NCI-H187 treated with DMSO at 0.1 percent for 48 hours (cell line): ENCODE data around the gene MAGEA11.
"Not testable (repeated sequence)": the region's sequence is repeated elsewhere in the genome, so short reads cannot be mapped to it uniquely, and the experiment has no call there.

Source experiments
- DNase-seq: peaks from one replicate; lab custom pipeline; 2025; lab: John Stamatoyannopoulos, UW

MAGEA11 gene

GRCh38 chrX:149711545-149712236, at the start of gene MAGEA11:
Gene MAGEA11 (plus strand): TSS chrX:149712060. CDS start chrX:149713160, 1,100 bp downstream.
- DNase-seq, result no peak

DNA sequence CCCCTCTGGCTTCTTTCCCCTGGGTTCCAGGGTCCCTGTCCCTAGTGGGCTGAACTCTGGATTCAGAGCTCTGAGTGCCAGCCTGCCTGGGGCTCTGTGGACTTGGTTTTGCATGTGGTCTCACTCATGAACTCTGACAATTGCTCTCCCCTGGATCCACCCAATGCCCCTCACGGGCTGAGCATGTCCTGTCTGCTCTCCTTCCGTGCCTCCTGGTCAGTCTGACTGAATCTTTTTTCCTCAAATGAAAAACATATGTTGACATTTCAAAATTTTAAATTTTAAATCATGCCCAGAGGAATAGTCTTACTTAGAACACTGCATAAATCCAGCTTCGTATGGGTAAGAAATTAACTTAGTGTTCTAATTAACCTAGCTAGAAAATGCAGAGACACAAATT, 36.8 kb upstream of the MAGEA11 start:
- not testable (repeated sequence) for DNase-seq

DNA sequence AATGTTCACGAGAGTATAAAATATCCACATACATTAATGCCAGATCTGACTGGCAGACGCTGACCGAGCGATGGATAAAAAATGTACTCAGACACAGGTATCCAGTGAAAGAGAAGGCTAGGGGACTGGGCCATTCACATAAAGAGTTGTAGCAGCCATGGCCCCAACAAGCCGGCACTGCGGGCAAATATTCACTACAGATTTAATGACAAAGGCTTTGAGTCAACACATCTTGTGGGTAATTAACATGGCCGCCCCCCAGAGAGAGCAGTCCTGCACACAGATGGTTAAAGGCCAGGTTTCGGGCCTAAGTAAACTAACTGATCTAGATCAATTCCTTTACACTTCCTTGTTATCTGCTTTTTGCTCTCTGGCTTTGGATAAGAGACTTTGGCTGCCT, 36.3 kb upstream of the MAGEA11 start:
- DNase-seq, result not testable (repeated sequence)

DNA sequence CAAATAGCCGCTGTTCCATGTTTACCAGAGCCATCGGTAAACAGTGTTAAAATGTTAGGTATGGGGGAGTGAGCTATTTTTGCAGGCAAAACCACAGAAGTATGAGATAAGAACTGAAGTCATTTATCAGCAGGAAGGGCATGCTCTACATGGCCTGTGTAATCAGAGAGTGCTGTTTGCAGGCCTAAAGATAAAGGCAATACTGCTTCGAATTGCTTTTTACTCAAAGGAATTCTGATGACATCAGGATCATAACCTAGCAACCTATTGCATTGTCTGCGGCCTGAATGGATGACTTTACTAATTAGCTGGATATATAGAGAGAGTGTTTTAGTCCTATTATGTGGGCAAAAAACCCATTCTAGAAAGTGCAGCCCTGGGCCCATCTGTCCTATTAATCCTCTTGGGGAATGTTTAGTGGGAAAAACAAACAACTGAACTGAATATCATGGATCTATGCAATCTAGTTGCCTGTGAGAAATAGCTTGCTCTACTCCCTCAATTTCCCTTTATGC, 32.6 kb upstream of the MAGEA11 start:
- DNase-seq, result not testable (repeated sequence)

GRCh38 chrX:149681182-149681581, 30.7 kb upstream of the MAGEA11 start:
- DNase-seq, result no peak

DNA sequence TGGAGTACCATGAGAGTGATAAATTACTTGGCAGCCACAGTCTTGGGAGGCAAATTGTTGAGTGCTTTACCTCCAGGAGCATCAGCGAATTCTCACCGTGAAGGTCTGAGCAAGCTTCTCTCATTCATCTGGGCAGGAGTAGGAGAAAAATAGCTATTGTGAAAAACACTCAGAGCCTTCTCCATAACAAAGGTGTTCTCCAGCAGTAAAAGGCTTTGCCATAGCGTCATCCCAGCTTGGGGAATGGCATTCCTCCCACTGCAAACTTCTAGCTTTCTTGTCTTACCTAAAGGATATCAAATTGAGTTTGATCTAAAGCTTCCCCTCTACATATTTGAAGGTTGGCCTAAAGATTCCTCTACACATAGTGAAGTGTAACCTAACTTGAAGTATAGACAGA, 29.8 kb upstream of the MAGEA11 start:
- no peak for DNase-seq

DNA sequence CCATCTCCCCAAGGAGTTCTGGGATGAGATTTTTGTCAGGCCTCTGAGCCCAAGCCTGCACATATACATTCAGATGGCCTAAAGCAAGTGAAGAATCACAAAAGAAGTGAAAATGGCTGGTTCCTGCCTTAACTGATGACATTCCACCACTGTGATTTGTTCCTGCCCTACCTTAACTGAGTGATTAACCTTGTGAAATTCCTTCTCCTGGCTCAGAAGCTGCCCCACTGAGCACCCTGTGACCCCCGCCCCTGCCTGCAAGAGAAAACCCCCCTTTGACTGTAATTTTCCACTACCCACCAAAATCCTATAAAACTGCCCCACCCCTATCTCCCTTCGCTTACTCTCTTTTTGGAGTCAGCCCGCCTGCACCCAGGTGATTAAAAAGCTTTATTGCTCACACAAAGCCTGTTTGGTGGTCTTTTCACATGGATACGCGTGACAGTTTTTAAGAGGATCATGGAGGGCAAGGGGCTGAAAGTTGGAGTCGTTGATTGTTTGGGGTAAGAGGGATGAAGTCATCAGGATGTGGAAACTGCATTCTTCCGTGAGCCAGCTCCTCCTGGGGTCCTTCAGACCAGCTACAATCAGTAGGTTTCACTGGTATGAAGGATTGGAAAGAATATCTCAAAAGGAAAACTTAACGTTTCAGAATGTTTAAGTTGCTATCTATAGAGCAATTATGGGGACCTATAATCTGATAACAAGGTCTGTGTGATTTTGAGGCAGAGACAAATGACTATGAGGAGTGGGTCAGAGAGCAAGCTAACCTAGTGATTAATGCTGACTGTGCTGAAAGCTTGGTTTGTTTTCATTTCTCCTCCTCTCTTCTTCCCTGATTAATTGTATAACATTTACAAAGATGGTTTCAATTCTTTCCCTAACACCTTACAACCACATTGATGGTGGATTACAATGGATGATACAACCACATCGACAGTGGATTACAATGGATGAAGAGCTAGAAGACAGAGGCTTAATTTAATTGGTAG, 28.6 kb upstream of the MAGEA11 start:
- DNase-seq, result no peak

- no peak for DNase-seq
Observed at GRCh38 chrX:149683966-149684730, 27.7 kb upstream of the MAGEA11 start.

DNA sequence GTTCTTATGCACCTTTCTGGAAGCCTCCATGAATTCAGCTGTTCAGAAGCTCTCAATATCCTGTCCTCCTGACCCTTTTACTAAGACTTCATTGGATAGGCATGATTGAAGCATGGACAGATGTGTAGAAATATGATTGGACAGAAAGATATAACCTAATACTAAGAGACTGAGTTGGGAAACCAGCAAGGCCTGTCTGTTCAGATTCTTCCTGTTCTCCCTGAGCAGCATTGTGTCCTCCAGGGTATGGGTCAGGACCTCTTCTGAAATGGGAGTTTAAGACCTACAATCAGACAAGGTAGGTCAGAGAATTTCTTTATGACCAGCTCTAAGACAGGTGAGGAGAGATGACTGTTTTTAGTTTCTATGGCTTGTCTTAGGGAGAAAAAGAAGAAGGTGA, 23.9 kb upstream of the MAGEA11 start:
- DNase-seq, result no peak

DNA sequence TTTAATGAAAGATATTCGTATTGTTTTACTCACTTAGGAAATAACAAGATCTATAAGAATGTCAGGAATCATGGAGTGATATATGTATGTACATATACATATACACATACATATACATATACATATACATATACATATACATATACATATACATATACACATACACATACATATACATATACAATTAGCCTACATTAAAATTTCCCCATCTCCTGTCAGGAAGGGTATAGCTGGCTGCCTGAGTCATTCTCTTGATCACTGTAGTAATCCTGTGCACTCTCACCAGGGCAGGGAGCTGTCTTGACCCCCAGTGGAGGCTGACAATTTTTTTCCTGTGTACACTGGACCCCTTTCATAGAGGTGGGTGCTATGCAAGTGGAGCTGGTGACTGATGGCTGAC, 23.3 kb upstream of the MAGEA11 start:
- no peak for DNase-seq

GRCh38 chrX:149691794-149692193, 20.1 kb upstream of the MAGEA11 start:
- no peak for DNase-seq

GRCh38 chrX:149692686-149693272, 19.1 kb upstream of the MAGEA11 start:
- DNase-seq, result not testable (repeated sequence)

- no peak for DNase-seq
Observed at GRCh38 chrX:149699761-149700160, 12.1 kb upstream of the MAGEA11 start.

DNA sequence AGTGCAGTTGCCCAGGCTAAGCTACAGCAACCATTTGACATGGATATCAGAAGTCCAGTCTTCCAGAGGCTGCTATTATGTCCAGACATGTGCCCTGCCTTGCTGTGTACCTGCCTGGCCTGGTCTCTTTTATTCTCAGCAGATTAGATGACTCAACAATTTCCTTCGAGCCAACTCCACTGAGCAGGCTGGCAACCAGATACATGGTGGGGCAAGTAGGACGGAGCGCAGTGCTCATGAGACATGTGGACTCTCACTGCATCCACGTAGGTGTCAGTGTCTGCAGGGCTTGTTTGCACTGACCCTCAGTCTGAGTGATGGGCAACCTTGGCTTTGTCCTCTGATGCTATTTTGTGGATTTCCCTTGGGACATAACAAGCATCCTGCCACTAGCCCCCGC, 7.2 kb upstream of the MAGEA11 start:
- no peak for DNase-seq

DNA sequence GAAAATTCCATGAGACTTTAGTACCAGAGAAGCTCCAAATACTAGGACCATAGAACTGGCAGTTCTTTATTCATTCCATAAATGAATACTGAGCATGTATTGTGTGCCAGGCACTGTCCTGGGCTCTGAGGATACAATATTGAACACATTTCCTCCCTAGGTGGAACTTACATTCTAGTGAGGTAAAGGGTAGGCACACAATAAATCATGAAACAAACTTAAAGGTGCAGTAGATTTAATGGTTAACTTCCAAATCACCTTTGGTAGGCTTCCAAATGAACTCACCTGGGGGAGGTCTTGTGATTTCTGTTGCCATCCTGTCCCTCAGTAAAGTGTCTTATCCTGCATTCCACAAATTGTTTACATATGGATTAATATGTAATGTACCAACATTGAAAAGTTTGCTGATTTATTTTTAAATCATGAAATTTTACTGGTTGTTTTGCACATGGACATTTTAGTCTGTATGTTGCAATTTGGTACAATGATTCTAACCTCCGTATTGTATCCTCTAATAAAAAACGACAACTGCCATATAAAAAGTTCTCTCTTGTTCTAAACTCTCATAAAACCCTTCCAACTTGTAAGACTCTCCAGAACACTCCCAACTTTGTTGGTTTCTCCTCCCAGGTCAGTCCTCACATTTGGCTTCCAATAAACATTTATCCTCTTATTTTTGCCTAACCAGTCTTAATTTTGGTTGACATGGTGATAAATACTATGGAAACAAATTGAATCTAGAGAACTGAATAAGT, 4.5 kb upstream of the MAGEA11 start:
- DNase-seq, result no peak

DNA sequence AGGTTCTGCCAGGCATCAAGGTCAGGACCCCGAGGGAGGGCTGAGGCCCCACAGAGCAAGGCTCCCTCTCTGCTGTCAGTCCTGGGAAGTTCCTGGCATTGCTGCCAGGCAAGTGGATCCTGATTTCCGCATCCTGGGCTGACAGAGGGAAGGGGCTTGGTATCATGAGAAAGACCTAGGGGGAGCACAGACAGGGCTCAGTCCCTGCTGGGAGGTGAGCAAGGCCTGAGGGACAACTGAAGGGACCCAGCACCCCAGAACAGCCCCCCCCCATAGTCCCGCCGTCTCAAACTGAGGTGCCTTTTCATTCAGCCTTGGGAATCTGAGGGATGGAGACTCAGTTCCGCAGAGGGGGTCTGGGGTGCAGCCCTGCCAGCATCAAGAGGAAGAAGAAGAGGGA, 971 bp downstream of the MAGEA11 start:
- no peak for DNase-seq

- no peak for DNase-seq
Observed at GRCh38 chrX:149713279-149714050, 1.6 kb downstream of the MAGEA11 start.

DNA sequence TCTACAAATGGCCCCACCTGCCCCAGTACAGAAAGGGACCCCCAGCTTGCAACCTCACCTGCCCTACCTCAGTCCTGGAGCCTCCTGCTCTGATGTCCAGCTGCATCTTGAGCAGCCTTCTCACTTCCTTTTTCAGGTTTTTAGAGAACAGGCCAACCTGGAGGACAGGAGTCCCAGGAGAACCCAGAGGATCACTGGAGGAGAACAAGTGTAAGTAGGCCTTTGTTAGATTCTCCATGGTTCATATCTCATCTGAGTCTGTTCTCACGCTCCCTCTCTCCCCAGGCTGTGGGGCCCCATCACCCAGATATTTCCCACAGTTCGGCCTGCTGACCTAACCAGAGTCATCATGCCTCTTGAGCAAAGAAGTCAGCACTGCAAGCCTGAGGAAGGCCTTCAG, 3.6 kb downstream of the MAGEA11 start:
- DNase-seq, result no peak

- no peak for DNase-seq
Observed at GRCh38 chrX:149716632-149717031, 4.8 kb downstream of the MAGEA11 start.

DNA sequence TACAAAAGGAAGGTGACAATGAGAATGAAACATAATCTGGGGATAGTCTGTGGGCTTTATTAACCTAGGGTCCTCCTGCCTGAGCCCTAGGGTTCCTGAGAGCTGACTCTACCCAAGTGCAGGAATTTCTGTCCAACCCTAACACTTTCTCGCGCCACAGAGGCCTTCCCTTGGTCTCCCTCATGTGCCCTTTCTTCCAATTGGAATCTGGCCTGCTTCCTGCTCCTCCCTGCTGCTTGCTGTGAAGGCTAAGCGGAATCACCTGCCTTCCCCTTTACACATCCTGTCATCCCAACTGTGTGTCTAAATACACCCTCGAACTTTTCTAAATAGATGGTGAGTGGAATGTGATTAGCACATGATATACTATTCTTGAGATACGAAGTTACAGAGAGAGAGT, 5.9 kb downstream of the MAGEA11 start:
- no peak for DNase-seq
